Activated CD8-positive, alpha-beta memory T cell treated with anti-CD3 and anti-CD28 coated beads, Interleukin-2, amount 50 U/mL, for 24 hours (primary cell): ENCODE measurements around the gene ARHGEF38.
"Not testable (repeated sequence)": the region's sequence is repeated elsewhere in the genome, so short reads cannot be mapped to it uniquely, and the experiment has no call there.

ENCODE experiments used
- DNase-seq: peaks from one replicate; pipeline ENCODE4 v3.0.0-alpha.2; 2020; ENCODE audit errors: extremely low read depth

The ARHGEF38 gene

GRCh38 chr4:105609819-105610218 lies 57.4 kb downstream of the ARHGEF38 start:
- DNase-seq, result not testable (repeated sequence)

GRCh38 chr4:105613306-105613705 lies 60.9 kb downstream of the ARHGEF38 start:
- DNase-seq, result no peak

- no peak for DNase-seq
Observed at GRCh38 chr4:105619188-105619931, 66.9 kb downstream of the ARHGEF38 start.

- DNase-seq, result no peak
Observed at GRCh38 chr4:105620640-105621323, 68.4 kb downstream of the ARHGEF38 start.

GRCh38 chr4:105622269-105622668 lies 69.8 kb downstream of the ARHGEF38 start:
- DNase-seq, result no peak

- DNase-seq, result no peak
Observed at GRCh38 chr4:105623099-105623498, 70.7 kb downstream of the ARHGEF38 start.

GRCh38 chr4:105624530-105624929 lies 72.1 kb downstream of the ARHGEF38 start:
- DNase-seq, result no peak

- no peak for DNase-seq
Observed at GRCh38 chr4:105625214-105625613, 72.8 kb downstream of the ARHGEF38 start.

GRCh38 chr4:105626846-105627245 lies 74.4 kb downstream of the ARHGEF38 start:
- DNase-seq, result no peak

GRCh38 chr4:105627620-105628019 lies 75.2 kb downstream of the ARHGEF38 start:
- DNase-seq, result no peak

GRCh38 chr4:105630670-105631655 lies 78.5 kb downstream of the ARHGEF38 start:
- DNase-seq, result no peak

- no peak for DNase-seq
Observed at GRCh38 chr4:105631818-105632400, 79.5 kb downstream of the ARHGEF38 start.

- no peak for DNase-seq
Observed at GRCh38 chr4:105632599-105632998, 80.2 kb downstream of the ARHGEF38 start.

- no peak for DNase-seq
Observed at GRCh38 chr4:105633241-105633640, 80.8 kb downstream of the ARHGEF38 start.

- DNase-seq, result no peak
Observed at GRCh38 chr4:105634402-105635080, 82.1 kb downstream of the ARHGEF38 start.

GRCh38 chr4:105637408-105638176 lies 85.2 kb downstream of the ARHGEF38 start:
- DNase-seq, result no peak

- no peak for DNase-seq
Observed at GRCh38 chr4:105641845-105642244, 89.4 kb downstream of the ARHGEF38 start.

GRCh38 chr4:105644257-105644656 lies 91.8 kb downstream of the ARHGEF38 start:
- DNase-seq, result no peak

- no peak for DNase-seq
Observed at GRCh38 chr4:105645440-105645839, 93.0 kb downstream of the ARHGEF38 start.

GRCh38 chr4:105650190-105650589 lies 97.8 kb downstream of the ARHGEF38 start:
- DNase-seq, result no peak
